HEK293T (cell line): ENCODE measurements around the gene P2RY13.

Experiments used
- ARNT ChIP-seq: fragments of 450-650 bp; IDR thresholded peaks from 2 replicates; pipeline ENCODE4 v1.6.1; 2017; ENCODE audit warnings: mild to moderate bottlenecking
- FOXA1 ChIP-seq: fragments of 450-650 bp; IDR thresholded peaks from 2 replicates; pipeline ENCODE4 v1.6.1; 2016; ENCODE audit warnings: mild to moderate bottlenecking
- FOXK2 ChIP-seq: fragments of 450-650 bp; IDR thresholded peaks from 2 replicates; pipeline ENCODE4 v1.6.1; 2016; ENCODE audit warnings: mild to moderate bottlenecking
- HDGF ChIP-seq: fragments of 450-650 bp; IDR thresholded peaks from 2 replicates; pipeline ENCODE4 v1.6.1; 2017; ENCODE audit warnings: antibody characterized with exemption, borderline replicate concordance
- LEF1 ChIP-seq: fragments of 450-650 bp; IDR thresholded peaks from 2 replicates; pipeline ENCODE4 v1.6.1; 2017; ENCODE audit warnings: mild to moderate bottlenecking, borderline replicate concordance
- NFRKB ChIP-seq: fragments of 450-650 bp; IDR thresholded peaks from 2 replicates; pipeline ENCODE4 v1.6.1; 2016; ENCODE audit warnings: mild to moderate bottlenecking, moderate library complexity

DNA sequence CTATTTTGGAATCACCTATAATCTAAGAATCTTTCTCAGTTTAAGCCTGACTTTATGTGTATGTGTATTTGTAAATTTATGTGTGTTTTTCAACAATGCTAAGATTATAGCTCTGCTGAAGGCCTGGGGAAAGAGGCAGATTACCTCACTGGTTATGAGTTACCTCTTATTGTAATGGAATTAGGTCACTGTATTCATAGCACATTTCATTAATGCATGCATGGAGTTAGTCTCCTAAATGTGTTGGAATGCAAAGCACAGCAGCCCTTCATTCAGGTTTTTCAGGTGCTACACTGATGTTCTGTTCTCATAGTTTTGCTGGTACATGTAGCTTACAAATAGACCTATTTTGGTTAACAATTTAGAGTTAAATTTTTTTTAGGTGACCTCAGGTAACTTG, 22.2 kb downstream of the P2RY13 start:
- TF ChIP-seq HDGF (no peak), FOXA1 (no peak), LEF1 (no peak), FOXK2 (no peak), NFRKB (no peak), ARNT (no peak)
